Measurements from ENCODE around the gene NID1. TPM values are rescaled to one million over a fixed set of nuclear protein-coding genes. Genes with fewer than 3 reads are reported as not detected.

NID1 gene
- total RNA-seq, 1 donor from 2014 or later = 45.0 TPM

DNA sequence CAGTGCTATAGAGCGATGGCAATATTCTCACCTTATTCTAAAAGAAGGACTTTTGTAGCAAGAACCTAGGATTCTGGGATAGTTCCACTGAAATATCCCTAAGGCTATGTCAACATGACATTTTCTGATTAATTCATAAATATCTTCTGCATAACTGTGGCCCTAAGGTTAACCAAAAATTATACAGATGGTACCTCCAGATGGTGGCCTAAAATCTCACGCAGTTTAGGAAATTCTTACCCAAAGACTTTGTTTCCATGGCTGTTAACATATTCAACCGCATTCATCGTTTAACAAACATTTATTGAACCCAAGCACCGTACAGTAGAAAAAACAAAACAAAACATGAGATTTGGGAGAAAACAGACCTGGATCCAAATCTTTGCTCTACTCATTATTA is 19.1 kb downstream of the NID1 start:
- Mint-ChIP-seq H3K27ac (no peak overlapping the region), H3K9me3 (peaks cover 6% of the 10 kb centered on the region)

GRCh38 chr1:236044341-236044740 is 20.5 kb downstream of the NID1 start:
- DNase-seq (ENCODE audit: low spot score in 2 of 2, unreplicated experiment in 2 of 2) = no peak
- Mint-ChIP-seq H3K9me3 (peaks cover 6% of the 10 kb centered on the region), H3K4me1 (peaks cover 13% of the 10 kb centered on the region), H3K27ac (no peak overlapping the region), H3K4me3 (no peak overlapping the region), H3K27me3 (ENCODE audit: low read depth) (no peaks in the 10 kb centered on the region), H3K36me3 (peaks cover 10% of the 10 kb centered on the region)
- no peak for TF ChIP-seq CTCF (IDR thresholded peaks at IDR 0.05; ENCODE audit: unreplicated experiment)

More for the DNA sequence above, 19.1 kb downstream of the NID1 start:
- Mint-ChIP-seq H3K36me3 (peaks cover 10% of the 10 kb centered on the region), H3K4me1 (peaks cover 10% of the 10 kb centered on the region), H3K27me3 (ENCODE audit: low read depth) (no peaks in the 10 kb centered on the region), H3K4me3 (no peak overlapping the region)
- DNase-seq (ENCODE audit: low spot score in 2 of 2, unreplicated experiment in 2 of 2) = no peak
- no peak for TF ChIP-seq CTCF (IDR thresholded peaks at IDR 0.05; ENCODE audit: unreplicated experiment)

DNA sequence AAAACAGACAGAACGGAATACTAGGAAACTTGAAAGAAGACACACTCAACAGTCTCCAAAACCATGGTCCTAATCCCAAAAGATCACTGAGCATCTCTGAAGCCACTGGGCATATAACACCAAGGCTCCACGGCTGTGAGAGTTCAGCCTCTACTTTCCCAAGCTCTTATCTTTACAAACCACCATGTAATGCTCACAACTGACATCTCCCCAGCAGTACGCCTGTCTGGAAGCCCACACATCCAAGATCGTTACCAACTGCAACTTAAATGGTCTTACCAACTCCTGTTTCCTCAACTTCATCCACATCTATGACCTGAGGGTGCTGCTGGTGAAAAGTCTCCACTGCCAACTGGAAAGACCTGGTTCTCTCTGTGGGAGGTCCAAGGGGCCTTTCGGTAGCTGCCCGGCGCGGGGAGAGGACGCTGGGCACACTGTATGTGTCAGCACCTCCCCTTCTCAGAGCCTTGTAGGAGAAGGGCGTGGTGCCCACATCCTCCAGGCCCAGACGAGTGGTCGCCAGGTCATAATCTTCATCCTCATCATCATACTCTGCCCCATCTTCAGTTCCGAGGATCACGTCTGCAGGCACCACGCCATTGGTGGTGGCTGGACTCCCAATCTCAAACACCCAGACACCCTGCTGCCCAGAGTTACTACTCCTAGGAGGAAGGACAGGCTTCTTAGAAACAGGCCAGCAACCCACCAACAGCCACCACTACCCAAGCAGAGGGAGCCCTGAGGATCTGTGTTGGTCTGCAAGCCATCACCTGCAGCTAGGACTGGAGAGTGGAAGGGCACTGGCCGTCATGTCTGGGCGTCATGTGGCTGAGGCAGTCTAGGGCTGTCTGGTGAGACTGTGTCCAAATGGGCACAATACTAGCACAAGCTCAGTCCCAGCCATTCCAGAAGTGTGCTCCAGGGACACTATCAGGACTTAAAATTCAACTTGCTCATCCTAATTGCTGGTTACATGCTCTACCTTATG is 23.0 kb downstream of the NID1 start:
- H3K27me3 Mint-ChIP-seq (ENCODE audit: low read depth) = no peaks in the 10 kb centered on the region
- peaks cover 13% of the 10 kb centered on the region for H3K4me1 Mint-ChIP-seq
- H3K9me3 Mint-ChIP-seq = peaks cover 6% of the 10 kb centered on the region
- no peak overlapping the region for H3K27ac Mint-ChIP-seq
- no peak for DNase-seq (ENCODE audit: low spot score in 2 of 2, unreplicated experiment in 2 of 2)
- peaks cover 8% of the 10 kb centered on the region for H3K36me3 Mint-ChIP-seq
- no peak overlapping the region for H3K4me3 Mint-ChIP-seq
- no peak for TF ChIP-seq CTCF (IDR thresholded peaks at IDR 0.05; ENCODE audit: unreplicated experiment)

- no peaks in the 10 kb centered on the region for H3K27me3 Mint-ChIP-seq (ENCODE audit: low read depth)
- H3K27ac Mint-ChIP-seq = no peak overlapping the region
- peaks cover 6% of the 10 kb centered on the region for H3K9me3 Mint-ChIP-seq
- TF ChIP-seq CTCF (IDR thresholded peaks at IDR 0.05; ENCODE audit: unreplicated experiment) = no peak
- no peak overlapping the region for H3K4me3 Mint-ChIP-seq
- DNase-seq (ENCODE audit: low spot score in 2 of 2, unreplicated experiment in 2 of 2) = no peak
- H3K36me3 Mint-ChIP-seq = peaks cover 8% of the 10 kb centered on the region
- H3K4me1 Mint-ChIP-seq = peaks cover 13% of the 10 kb centered on the region
These were observed 24.9 kb downstream of the NID1 start for GRCh38 chr1:236039740-236040685.

DNA sequence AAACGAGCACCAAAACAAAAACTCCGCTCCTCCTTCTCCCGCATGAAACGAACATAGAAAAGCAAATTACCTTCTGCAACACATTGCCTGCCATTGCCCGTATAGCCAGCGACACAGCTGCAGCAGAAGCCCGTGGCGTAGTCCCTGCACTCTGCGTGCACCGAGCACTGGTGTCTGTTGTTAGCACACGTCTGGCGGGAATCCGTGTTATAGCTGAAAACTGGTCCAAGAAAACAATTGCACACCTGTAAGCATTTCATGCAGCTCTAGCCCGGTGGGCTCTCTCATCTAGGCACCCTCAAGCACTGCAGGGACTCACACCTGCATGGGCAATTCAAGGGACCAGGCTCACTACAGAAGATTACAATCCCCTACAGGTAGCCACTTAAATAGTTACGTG is 26.9 kb downstream of the NID1 start:
- H3K27me3 Mint-ChIP-seq (ENCODE audit: low read depth) = no peaks in the 10 kb centered on the region
- DNase-seq (ENCODE audit: low spot score in 2 of 2, unreplicated experiment in 2 of 2) = no peak
- peaks cover 7% of the 10 kb centered on the region for H3K9me3 Mint-ChIP-seq
- H3K4me1 Mint-ChIP-seq = peaks cover 9% of the 10 kb centered on the region
- H3K36me3 Mint-ChIP-seq = peaks cover 6% of the 10 kb centered on the region
- no peak for TF ChIP-seq CTCF (IDR thresholded peaks at IDR 0.05; ENCODE audit: unreplicated experiment)
- H3K4me3 Mint-ChIP-seq = no peak overlapping the region
- no peak overlapping the region for H3K27ac Mint-ChIP-seq

Data from mesothelial cell of epicardium (in vitro differentiated cells).